B cell (primary cell): ENCODE results near the gene NEDD4.

ENCODE experiments used
- CTCF ChIP-seq: fragments of 200-600 bp; IDR thresholded peaks from one replicate; pipeline ENCODE4 v1.8.0; 2022; ENCODE audit warnings: antibody characterized with exemption, mild to moderate bottlenecking
- EZH2 ChIP-seq: IDR thresholded peaks from 2 replicates; pipeline ENCODE4 v1.6.1; 2012; ENCODE audit warnings: borderline replicate concordance, low read depth, mild to moderate bottlenecking, moderate library complexity, low read length; ENCODE audit not compliant: insufficient read depth, poor library complexity, severe bottlenecking

- no peak for TF ChIP-seq CTCF
- no peak for TF ChIP-seq EZH2
Observed at GRCh38 chr15:55915876-55916567, 77.4 kb downstream of the NEDD4 start.
